IPS DF 19.7 (cell line): ENCODE data around the gene UBL5.
"Not testable (repeated sequence)": the region's sequence is repeated elsewhere in the genome, so short reads cannot be mapped to it uniquely, and the experiment has no call there.

ENCODE experiments used
- DNase-seq: peaks from one replicate; pipeline ENCODE4 v3.0.0-alpha.2; 2013; ENCODE audit warnings: low read depth, low spot score

The UBL5 gene

GRCh38 chr19:9811139-9811538 is 16.6 kb upstream of the UBL5 start:
- no peak for DNase-seq

DNA sequence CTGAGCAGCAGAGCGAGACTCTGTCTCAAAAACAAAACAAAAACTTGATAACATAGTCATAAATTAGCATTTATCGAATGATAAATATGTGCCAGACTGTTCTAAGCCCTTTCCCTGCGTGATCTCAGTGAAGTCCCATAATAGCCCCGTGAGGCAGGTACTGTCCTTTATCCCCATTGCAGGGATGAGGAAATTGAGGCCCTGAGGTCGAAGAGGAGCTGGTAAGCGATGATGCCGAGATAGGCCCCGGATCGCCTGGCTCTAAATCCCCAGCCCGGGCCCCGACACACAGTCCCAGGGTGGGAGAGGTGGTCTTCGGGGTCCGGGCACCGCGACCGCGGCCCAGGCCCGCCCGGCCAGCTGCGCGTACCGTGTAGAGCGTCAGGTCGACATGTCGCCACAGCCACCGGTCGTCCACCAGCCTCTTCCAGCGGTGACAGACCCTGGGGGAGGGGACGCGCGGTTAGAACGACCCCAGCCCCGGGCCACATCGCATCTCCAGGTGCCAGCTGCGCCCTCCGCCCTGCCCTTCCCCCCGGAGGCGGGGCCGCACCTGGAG is 9.5 kb upstream of the UBL5 start:
- no peak for DNase-seq

- peak; percentile 81 for DNase-seq
These were observed 8.8 kb upstream of the UBL5 start, which contains the start of gene FBXL12 for GRCh38 chr19:9818734-9819595. Gene FBXL12 (minus strand): TSS chr19:9819079. CDS start chr19:9818813, 266 bp downstream.

DNA sequence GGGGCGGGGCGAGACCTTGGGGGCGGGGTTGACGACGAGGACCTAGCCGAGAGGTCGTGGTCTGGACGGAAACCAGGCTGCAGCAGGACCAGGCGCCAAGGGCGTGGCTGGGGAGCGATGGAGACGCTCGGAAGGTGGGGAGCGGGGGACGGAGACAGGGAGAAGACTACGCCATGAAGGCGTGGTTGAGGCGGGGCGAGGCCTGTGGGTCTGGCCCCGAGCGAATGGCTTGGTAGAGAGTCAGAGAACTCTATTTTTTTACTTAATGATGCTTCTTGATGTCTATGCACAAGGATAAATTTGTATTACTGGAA is 8.2 kb upstream of the UBL5 start:
- peak; percentile 88 for DNase-seq

- not testable (repeated sequence) for DNase-seq
These were observed 7.7 kb upstream of the UBL5 start for GRCh38 chr19:9820034-9820433.

DNA sequence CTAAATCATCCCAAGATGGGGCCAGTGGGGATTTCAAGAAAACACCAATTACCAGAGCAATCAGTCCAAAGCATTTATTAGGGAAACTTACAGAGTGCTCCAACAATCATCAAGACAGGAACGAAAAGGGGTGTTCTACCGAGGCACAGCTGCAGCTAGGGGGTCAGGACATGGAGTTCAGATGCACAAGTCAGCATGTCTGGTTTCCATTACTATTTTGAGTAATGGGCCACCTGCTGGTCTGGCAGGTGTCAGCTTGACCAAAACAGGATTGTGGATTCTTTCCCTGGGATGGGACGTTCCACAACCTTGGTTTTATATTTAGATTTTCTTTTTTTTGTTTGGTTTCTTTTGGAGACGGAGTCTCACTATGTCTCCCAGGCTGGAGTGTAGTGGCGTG is 3.9 kb upstream of the UBL5 start:
- DNase-seq = no peak

- no peak for DNase-seq
These were observed 889 bp downstream of the UBL5 start for GRCh38 chr19:9828551-9829063.

DNA sequence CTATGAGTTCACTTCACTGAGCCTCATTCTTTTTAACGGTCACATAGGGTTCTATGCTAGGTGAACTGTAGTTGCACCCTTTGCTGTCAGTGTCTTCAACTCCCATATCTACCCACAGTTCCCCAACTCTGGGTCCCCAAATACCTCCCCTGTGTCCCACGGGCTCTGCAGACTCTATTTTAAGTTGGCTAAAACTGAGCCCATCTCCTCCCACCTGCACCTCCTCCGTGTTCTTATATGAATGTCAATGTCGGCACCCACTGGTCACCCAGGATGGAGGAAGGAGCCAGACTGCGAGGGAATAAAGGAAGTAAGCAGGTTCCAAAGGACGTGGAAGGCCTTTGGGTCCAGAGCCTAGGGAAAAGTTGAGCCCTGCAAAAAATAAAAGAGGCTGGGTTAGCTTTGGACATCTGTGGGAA is 6.6 kb downstream of the UBL5 start:
- no peak for DNase-seq

- peak; percentile 90 for DNase-seq
These were observed 7.2 kb downstream of the UBL5 start, which contains the start of gene PIN1 for GRCh38 chr19:9834726-9835506. Gene PIN1 (plus strand): TSS chr19:9835318. CDS start chr19:9835345, 27 bp downstream.

- no peak for DNase-seq
These were observed 7.8 kb downstream of the UBL5 start for GRCh38 chr19:9835507-9835949.

DNA sequence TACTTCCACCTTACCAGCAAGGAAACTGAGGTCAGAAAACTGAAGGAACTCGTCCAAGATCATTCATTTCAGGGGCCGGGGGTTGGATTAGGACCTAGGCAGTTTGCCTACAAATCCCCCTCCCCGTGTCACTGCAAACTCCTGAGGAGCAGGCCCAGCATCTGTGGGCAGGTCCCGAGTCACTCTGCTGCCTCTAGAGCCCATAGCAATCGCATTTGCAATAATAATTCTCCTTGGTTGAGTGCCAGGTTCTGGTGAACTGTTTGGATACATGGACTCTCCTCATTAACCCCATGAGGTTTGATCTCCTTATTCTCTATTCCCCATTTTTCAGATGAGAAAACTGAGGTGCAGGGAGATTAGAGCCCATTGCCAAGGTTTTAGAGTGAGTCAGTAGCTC is 8.3 kb downstream of the UBL5 start:
- DNase-seq = no peak

DNA sequence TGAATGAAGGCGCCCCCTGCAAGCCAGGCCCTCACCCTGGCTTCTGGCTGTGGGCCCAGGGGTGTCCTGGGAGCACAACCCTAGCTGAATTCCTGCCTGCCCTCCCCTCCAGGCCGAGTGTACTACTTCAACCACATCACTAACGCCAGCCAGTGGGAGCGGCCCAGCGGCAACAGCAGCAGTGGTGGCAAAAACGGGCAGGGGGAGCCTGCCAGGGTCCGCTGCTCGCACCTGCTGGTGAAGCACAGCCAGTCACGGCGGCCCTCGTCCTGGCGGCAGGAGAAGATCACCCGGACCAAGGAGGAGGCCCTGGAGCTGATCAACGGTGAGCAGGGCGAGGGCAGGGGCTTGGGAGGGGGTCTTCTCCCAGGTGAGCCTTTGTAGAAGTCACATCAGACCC is 10.6 kb downstream of the UBL5 start:
- DNase-seq = no peak

DNA sequence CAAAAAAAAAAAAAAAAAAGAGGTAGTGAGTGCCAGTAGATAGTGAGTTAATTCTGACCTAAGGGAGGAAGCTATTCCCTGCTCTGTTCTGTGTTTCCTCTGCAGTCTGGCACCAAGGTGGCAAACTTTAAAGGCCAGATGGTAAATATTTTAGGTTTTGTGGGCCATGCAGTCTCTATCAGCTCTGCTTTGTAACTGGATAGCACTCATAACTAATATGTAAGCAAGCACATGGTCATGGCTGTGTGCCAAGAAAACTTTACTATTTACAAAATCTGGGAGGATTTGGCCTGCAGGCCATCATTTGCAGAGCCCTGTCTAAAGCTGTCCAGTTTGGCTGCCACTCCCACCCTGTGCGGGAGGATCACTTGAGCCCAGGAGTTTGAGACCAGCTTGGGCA is 11.7 kb downstream of the UBL5 start:
- no peak for DNase-seq

- no peak for DNase-seq
These were observed 15.3 kb downstream of the UBL5 start for GRCh38 chr19:9842834-9843625.

- not testable (repeated sequence) for DNase-seq
These were observed 16.0 kb downstream of the UBL5 start for GRCh38 chr19:9843626-9844273.

- DNase-seq = no peak
These were observed 19.5 kb downstream of the UBL5 start for GRCh38 chr19:9847087-9847671.

DNA sequence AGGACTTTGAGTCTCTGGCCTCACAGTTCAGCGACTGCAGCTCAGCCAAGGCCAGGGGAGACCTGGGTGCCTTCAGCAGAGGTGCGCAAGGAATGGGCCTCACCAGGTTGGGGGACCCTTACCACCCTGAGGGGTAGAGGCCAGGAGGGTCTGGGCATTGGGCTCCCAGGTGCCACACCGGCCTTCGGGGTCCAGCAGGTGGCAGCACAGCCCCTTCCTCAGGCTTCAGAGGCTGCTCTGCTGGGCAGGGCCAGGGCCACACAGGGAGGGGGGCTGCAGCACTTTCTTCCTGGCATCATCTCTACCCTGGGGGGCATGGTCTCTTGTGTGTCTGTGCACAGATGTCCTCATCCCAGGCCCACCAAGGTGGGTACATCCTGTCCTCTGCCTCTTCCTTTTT is 20.3 kb downstream of the UBL5 start:
- no peak for DNase-seq

DNA sequence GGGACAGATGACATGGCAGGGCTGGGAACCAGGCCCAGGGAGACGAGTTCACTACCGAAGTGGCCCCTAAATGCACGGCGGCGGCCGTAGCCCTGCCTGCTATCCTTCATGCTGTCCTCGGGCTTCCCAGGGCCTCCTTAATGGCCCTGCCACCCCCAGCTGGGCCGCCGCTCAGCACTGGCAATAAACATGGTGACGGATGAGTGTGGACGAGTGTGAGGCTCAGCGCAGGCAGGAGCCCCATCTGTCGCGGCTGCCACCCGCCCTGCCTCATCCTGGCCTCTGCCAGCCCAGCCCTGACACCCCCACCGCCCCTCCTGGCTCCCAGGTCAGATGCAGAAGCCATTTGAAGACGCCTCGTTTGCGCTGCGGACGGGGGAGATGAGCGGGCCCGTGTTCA is 21.0 kb downstream of the UBL5 start:
- no peak for DNase-seq

DNA sequence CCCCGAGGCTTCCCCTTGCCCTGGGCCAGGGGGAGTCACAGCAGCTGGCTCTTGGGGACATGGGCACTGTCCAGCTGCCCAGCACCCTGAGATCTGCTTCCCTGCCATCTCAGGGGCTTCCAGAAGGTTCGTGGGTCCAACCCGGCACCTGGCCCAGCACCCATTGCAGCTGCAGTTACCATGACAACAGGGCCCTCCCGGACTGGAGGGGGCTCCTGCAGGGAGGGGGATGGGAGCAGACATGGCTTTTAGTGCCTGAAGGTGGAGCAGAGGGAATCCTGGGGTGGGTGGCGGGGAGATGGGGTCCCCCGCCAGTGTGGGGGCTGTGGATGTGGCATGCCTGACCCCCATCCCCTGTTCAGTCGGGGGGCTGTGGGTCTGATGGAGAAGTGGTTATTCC is 22.1 kb downstream of the UBL5 start:
- no peak for DNase-seq

- no peak for DNase-seq
These were observed 22.7 kb downstream of the UBL5 start for GRCh38 chr19:9850235-9850959.
